ENCODE data around the gene ITM2B.
A peak's percentile ranks its signal among the peaks of the same experiment; 100 is the strongest.

ITM2B gene

DNA sequence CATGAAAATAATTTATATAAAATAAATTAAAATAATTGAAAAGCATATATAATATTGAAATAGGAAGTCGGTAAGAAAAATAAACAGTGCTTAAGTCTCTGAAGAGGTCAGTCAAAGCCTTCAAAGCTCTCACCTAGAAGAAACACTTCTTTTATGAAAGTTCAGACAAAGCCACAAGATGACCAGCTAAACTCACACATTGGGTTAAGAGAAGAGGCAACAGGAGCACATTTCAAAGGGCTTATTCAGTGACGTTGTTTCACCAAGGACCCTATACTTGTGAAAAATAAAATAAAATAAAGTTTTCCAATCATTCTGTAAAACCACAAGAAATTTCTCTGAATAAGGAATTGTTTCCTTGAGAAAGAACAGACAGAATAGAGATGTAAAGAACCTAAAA lies 2.5 kb upstream of the ITM2B start:
- TF ChIP-seq CTCF (IDR thresholded peaks at IDR 0.05; ENCODE audit: control insufficient read depth, extremely low read depth, insufficient read depth) = no peak
- DNase-seq (ENCODE audit: low read depth) = no peak

GRCh38 chr13:48231080-48231479 lies 1.9 kb upstream of the ITM2B start:
- TF ChIP-seq CTCF (IDR thresholded peaks at IDR 0.05; ENCODE audit: control insufficient read depth, extremely low read depth, insufficient read depth) = no peak
- H3K4me3 ChIP-seq (ENCODE audit: low read depth, low read length) = no peak overlapping the region
- DNase-seq (ENCODE audit: low read depth) = no peak

More for the DNA sequence above, 2.5 kb upstream of the ITM2B start:
- H3K4me3 ChIP-seq (ENCODE audit: low read depth, low read length) = no peak overlapping the region

GRCh38 chr13:48231933-48232332 lies 1.1 kb upstream of the ITM2B start:
- DNase-seq (ENCODE audit: low read depth) = no peak
- no peak overlapping the region for H3K4me3 ChIP-seq (ENCODE audit: low read depth, low read length)
- no peak for TF ChIP-seq CTCF (IDR thresholded peaks at IDR 0.05; ENCODE audit: control insufficient read depth, extremely low read depth, insufficient read depth)

DNA sequence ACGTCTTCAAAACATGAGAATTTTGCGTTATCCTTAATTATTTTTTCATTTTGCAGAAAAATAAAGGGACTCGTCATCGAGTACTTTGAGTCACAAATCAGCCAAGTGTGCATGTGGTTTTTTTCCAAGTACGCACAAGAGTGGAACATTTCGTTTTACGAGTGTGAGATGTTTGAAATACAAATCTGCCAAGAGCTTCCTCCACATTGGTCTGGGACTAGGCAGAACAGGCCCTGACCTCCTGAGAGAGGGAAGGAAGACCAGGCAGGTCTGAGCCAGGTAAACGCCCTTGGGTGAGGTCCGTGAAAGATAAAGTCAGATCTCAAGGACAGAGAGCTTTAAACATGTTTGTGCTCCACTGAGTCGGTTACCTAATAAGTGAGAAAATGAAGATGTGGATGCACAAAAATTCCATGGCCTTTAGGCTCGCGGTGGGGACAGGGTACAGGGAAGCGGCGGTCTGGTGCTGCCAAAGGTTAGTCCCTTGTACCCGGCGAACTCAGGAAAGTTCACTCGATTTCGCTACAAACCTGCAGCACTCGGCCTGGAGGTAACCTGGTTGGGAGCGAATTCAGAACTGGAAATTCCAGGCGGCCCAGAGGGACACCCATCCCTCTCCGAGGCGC lies 473 bp upstream of the ITM2B start:
- peak; percentile 35 for DNase-seq (ENCODE audit: low read depth)
- peak overlapping the region; percentile 81 for H3K4me3 ChIP-seq (ENCODE audit: low read depth, low read length)
- no peak for TF ChIP-seq CTCF (IDR thresholded peaks at IDR 0.05; ENCODE audit: control insufficient read depth, extremely low read depth, insufficient read depth)

GRCh38 chr13:48233889-48234488 lies 983 bp downstream of the ITM2B start:
- TF ChIP-seq CTCF (IDR thresholded peaks at IDR 0.05; ENCODE audit: control insufficient read depth, extremely low read depth, insufficient read depth) = no peak
- no peak for DNase-seq (ENCODE audit: low read depth)
- peak overlapping the region; percentile 81 for H3K4me3 ChIP-seq (ENCODE audit: low read depth, low read length)

- DNase-seq (ENCODE audit: low read depth) = no peak
- no peak for TF ChIP-seq CTCF (IDR thresholded peaks at IDR 0.05; ENCODE audit: control insufficient read depth, extremely low read depth, insufficient read depth)
- peak overlapping the region; percentile 81 for H3K4me3 ChIP-seq (ENCODE audit: low read depth, low read length)
Measured at GRCh38 chr13:48234566-48235340, 1.7 kb downstream of the ITM2B start.

Data from LNCaP clone FGC (cell line).